CD4-positive, alpha-beta T cell treated with Interleukin-17A for 4 hours (primary cell): ENCODE data around the gene GDF15.
A peak's percentile ranks its signal among the peaks of the same experiment; 100 is the strongest.
"Not testable (repeated sequence)": the region's sequence is repeated elsewhere in the genome, so short reads cannot be mapped to it uniquely, and the experiment has no call there.

Experiments used
- DNase-seq: peaks from one replicate; pipeline ENCODE4 v3.0.0-alpha.2; 2020; ENCODE audit warnings: mixed read lengths

GDF15 gene

DNA sequence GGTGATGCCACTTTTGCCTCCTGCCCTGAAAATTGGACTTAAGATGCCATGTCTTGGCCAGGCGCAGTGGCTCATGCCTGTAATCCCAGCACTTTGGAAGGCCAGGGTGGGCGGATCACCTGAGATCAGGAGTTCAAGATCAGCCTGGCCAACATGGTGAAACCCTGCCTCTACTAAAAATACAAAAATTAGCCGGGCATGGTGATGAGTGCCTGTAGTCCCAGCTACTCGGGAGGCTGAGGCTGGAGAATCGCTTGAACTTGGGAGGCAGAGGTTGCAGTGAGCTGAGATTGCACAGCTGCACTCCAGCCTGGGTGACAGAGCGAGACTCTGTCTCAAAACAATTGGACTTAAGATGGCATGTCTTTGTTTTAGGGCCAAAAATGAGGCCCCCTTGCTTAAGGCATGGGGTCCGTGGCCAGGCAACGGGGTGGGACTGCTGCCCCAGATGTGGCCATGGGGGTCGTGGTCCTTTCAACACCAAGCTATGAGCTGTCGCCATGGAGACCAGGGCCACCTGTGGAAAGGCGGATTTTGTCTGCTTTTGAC lies 21.6 kb upstream of the GDF15 start:
- DNase-seq = not testable (repeated sequence)

DNA sequence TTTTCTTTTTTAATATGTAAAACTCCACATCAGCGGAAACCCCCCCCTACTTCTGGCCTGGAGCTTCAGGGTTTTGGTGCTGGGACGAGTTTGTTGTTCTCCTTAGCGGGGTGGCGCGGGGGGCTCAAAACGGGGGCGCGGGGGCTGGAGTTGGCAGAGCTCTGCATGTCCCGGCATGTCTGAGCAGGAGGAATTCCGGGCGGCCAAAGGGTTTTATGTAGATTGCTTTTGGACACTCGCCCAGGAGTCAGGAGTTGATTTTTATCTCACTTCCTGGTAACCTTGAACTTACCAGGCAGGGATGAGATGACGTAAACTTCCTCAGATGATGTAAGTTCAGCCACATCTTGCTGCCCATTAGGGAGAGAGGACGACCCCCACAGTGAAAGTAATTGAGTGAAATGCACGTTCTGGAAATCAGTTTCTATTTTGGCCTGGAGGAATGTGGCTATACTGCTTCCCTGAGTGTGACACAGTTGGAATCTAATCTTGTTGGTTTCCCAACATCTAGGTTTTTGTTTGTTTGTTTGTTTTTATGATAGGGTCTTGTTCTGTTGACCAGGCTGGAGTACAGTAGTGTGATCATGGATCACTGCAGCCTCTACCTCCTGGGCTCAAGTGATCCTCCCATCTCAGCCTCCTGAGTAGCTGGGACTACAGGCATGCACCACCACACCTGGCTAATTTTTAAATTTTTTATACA lies 21.0 kb upstream of the GDF15 start:
- no peak for DNase-seq

DNA sequence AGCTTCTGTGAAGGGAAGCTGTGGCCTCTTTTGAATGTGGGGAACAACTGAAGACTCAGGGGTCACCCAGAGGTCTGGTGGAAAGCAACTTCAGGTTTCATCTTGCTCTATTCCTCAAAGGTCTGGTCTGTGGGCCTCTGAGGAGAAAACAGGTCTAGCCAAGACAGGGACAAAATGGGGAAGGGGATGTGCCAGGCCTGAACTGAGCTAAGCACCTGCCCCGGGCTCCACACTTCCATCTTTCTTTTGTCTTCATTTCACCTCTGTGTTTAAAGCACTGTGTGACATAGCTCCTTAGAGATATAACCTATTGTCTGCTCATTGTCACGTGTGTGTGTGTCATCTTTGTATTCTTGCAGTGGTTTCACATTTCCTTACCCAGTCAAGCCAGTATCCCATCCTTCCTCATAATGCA lies 19.9 kb upstream of the GDF15 start:
- DNase-seq = no peak

DNA sequence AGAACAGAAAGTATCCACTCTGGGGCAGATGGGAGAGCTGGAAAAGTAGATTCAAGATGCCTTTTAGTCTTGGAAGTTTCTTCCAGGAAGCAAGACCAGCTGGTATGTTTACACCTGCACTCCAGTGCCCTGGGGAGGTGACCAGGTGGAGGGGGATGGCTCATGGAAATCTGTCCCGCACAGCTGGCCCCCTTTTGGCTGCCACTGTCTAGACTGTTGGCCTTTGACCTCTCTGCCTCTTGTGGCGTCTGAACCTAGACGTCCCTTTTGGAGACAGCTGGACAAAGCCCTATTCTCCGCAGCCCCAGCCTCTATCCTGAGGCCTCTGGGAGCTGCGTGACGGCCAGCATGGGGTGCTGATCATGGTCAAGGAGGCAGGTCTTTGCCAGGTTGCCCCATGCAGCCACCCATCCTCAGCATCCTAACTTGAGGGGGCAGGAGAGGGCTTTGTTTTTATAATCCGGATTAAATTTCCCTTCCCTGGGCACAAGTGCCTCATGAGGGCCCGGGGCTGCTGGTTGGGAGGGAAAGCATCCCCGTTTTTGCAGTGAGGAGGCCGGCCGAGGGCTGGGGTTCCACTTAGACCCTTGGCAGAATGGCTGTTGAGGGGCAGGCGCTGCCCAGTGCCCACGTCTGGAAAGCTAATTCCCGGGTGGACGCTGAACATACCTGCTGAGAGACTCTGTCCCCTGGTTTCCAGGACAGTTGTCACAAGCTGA lies 17.3 kb upstream of the GDF15 start:
- DNase-seq = no peak

DNA sequence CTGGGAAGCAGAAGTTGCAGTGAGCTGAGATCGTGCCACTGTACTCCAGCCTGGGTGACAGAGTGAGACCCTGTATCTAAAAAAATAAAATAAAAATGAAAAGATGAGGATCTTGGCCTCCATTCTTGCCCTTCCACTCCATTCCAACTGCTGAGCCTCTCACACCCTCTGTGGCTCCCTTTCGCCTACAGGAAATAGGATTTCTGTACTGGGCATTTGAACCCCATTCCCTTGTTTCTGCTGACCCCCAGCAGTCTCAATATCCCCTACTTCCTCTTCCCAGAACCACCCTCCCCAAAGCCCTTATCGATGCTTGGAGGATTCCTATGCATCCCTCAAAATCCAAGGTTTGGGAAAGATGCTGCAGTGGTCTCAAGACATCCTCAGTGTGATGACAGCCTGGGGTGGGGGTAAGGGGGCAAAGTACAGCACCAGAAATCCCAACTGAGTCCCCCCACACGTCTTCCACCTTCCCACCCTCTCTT lies 12.5 kb upstream of the GDF15 start:
- no peak for DNase-seq

DNA sequence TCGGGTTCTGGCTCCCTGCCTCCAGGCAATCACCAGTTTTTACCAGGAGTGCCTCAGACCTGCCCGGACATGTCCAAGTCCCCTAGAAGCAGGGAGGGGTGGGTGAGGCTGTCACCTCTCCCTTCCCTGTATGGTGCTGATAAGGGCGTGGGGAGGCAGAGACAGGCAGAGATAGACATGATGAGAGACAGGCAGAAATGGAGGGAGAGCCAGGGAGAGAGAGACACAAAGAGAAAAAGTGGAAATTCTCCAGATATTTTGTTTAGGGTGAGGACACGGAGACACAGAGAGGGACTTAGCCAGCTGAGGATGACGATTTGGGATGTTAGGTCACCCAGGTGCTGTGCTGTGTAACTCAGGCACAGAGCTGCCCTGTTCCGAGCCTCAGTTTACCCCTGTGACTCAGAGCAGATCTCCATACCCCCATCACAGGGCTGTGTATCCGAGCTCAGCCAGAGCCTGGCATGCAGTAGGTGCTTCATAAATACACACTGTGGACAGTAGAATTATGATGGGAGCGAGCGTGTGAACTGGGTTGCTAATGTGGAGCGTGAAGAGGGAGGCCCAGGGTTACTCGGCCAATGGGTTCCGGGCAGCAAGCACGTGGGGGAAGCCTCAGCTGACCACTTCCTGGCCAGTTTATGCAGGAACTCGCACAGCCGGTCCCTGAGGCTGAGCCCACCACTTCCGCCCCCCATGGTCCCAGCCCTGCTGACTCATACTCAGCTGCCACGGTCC lies 11.9 kb upstream of the GDF15 start:
- DNase-seq = peak; percentile 35

DNA sequence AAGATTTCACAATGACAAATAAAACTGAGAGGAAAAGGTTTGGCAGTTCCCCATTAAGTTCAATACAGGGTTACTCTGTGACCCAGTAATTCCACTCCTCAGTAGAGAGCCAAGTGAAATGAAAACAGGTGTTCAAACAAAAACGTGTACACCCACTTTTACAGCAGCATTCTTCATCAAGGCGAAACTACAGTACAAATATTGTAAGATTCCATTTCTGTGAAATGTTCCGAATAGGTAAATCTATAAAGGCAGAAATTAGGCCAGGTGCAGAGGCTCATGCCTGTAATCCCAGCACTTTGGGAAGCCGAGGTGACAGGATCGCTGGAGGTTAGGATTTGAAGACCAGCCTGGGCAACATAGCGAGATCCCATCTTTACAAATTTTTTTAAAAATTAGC lies 8.9 kb upstream of the GDF15 start:
- DNase-seq = no peak

DNA sequence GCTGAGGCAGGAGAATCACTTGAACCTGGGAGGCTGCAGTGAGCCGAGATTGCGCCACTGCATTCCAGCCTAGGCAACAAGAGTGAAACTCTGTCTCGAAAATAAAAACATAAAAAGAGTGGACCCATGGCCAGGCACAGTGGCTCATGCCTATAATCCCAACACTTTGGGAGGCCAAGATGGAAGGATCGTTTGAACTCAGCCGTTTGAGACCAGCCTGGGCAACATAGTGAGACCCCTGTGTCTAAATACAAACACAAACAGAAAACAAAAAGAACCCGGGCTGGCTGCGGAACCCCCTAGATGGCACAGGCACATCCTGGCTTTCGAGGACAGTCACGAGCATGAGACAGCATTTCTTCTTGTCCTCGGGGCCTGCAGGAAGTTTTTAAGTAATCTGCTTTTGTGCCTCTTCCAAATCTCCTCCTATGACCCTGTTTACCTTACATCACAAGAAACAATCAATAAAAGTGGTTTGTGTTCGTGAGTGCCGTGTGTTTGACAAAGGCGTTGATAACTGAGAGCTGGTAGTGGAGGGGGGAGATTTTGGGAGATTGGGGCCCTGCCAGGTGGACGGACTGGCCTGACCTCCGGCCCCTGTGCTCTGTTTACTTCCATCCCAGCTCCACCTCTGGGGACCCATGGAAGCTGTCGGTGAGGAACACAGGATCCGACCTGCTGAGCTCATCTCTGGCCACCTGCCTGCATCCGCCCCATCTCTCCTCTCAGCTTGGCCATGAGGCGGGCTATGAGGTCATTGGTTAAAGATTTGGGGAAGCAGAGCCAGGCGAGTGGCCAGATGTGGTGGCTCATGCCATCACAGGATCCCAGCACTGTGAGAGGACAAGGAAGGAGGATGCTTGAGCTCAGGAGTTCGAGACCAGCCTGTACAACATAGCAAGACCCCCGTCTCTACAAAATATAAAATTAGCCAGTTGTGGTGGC lies 5.9 kb upstream of the GDF15 start:
- no peak for DNase-seq

DNA sequence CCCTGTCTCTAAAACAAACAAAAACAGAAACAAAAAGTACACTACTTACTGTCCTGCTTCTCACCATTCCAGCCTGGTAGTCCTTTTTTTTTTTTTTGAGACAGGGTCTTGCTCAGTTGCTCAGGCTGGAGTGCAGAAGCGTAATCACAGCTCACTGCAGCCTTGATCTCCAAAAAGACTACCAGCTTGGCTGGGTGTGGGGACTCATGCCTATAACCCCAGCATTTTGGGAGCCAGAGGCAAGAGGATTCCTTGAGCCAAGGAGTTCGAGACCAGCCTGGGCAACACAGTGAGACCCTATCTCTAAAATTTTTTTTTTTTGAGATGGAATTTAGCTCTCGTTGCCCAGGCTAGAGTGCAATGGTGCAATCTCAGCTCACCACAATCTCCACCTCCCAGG lies 5.1 kb upstream of the GDF15 start:
- no peak for DNase-seq

DNA sequence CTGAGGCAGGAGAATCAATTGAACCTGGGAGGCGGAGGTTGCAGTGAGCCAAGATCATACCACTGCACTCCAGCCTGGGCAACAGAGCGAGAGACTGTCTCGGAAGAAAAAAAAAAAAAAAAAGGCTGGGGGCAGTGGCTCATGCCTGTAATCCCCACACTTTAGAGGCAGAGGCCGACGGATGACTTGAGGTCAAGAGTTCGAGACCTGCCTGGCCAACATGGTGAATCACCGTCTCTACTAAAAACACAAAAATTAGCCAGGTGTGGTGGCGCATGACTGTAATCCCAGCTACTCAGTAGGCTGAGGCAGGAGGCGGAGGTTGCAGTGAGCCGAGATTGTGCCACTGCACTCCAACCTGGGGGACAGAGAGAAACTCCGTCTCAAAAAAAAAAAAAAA lies 2.3 kb upstream of the GDF15 start:
- DNase-seq = not testable (repeated sequence)

DNA sequence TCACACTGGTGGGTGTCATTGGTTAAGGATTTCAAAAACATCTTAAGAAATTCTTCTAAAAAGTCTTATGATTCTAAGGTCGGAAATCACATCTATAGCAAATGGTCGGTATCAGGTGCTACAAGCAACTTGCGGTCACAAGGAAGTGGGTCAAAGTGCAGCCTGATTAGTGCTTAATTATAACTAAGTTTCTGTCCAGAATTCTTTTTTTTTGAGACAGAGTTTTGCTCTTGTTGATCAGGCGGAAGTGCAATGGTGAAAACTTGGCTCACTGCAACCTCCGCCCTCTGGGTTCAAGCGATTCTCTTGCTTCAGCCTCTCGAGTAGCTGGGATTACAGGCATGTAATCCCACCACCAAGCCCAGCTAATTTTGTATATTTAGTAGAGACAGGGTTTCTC lies 1.2 kb upstream of the GDF15 start:
- no peak for DNase-seq

DNA sequence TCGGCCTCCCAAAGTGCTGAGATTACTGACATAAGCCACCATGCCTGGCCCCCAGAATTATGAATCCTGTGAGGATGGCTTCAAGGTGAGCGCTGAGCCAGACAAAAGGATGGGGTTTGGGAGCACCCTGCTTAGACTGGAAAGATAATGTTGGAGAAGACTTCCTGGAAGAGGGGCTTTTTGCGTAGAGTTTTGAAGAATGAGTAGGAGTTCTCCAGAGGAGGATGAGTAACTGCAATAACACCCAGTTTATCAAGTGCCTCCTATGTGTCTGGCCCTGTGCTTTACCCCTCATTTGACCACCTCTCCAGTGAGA lies 641 bp upstream of the GDF15 start:
- DNase-seq = no peak

DNA sequence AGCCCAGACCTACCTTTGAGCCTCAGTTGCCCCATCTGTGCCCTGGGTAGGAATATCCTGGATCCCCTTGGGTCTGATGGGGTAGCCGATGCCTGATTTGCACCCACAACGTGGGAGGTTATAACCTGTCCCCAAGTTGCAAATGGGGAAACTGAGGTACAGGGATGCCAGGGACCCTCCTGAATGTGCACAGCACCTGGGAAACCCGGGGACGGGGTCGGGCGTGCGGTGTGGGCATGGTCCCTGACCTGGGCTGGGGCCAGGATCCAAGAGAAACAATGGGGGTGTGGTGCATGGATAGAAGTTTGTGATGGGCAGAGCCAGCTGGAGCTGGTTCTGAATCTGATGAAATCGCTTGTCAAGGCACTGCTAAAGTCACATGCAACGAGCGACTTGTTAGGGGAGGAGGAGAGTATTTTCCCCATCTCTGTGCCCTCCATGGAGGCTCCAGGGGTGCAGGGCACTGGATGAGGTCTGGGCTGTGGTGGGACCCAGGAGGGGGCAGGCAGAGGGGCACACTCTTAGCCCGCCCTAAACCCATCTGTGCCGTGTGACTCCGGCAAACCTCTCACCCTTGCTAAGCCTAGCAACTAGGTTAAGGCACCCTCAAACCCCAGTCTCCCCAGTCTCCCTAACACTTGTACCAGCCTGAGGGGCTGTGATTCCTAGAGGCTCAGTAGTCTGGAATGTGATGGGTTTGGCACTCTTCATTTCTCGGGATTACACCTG lies 749 bp downstream of the GDF15 start:
- DNase-seq = no peak

DNA sequence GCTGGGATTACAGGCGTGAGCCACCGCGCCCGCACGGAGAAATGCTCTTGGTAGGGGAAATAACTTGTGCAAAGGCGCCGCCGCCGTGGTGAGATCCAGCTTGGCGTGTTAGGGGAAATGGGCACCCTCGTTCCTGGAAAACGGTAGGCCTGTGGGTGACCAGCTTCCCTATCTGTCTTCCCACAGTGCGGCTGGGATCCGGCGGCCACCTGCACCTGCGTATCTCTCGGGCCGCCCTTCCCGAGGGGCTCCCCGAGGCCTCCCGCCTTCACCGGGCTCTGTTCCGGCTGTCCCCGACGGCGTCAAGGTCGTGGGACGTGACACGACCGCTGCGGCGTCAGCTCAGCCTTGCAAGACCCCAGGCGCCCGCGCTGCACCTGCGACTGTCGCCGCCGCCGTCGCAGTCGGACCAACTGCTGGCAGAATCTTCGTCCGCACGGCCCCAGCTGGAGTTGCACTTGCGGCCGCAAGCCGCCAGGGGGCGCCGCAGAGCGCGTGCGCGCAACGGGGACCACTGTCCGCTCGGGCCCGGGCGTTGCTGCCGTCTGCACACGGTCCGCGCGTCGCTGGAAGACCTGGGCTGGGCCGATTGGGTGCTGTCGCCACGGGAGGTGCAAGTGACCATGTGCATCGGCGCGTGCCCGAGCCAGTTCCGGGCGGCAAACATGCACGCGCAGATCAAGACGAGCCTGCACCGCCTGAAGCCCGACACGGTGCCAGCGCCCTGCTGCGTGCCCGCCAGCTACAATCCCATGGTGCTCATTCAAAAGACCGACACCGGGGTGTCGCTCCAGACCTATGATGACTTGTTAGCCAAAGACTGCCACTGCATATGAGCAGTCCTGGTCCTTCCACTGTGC lies 2.4 kb downstream of the GDF15 start:
- DNase-seq = peak; percentile 84

DNA sequence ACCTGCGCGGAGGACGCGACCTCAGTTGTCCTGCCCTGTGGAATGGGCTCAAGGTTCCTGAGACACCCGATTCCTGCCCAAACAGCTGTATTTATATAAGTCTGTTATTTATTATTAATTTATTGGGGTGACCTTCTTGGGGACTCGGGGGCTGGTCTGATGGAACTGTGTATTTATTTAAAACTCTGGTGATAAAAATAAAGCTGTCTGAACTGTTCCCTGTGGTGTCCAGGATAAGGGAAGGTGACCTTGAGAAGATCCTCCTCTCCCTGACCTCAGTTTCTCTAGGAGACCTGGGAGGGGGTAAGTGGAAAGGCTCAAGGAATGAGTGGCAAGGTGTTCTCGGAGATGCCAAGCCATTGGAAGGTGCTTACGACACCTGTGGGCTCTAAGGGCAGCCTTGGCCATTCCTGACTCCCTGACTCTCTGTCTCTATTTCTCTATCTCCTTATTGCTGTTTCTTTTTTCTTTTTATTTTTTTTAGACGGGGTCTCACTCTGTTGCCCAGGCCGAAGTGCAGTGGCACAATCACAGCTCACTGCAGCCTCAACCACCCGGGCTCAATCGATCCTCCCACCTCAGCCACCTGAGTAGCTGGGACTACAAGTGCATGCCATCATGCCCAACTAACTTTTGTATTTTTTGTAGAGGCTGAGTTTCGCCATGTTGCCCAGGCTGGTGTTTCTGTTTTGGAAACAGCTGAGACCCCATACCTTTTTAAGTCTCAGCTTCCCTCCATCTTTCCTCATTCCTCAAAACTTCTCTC lies 3.2 kb downstream of the GDF15 start:
- DNase-seq = no peak

DNA sequence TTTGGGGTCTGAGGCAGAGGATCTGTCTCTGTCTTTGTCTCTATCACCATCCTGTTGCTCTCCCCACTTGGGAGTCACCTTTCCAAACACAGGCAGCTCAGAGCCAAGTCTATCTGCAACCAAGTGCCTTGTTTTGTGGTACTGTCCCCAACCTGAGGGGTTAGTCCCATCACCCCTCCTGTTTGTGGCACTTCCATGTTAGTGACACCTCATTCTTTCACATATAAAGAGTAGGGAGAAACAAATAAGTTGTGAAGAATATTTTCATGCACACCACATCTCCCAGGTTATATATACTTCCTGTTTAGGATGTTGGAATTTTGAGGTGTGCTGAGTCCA lies 3.7 kb downstream of the GDF15 start:
- DNase-seq = no peak

DNA sequence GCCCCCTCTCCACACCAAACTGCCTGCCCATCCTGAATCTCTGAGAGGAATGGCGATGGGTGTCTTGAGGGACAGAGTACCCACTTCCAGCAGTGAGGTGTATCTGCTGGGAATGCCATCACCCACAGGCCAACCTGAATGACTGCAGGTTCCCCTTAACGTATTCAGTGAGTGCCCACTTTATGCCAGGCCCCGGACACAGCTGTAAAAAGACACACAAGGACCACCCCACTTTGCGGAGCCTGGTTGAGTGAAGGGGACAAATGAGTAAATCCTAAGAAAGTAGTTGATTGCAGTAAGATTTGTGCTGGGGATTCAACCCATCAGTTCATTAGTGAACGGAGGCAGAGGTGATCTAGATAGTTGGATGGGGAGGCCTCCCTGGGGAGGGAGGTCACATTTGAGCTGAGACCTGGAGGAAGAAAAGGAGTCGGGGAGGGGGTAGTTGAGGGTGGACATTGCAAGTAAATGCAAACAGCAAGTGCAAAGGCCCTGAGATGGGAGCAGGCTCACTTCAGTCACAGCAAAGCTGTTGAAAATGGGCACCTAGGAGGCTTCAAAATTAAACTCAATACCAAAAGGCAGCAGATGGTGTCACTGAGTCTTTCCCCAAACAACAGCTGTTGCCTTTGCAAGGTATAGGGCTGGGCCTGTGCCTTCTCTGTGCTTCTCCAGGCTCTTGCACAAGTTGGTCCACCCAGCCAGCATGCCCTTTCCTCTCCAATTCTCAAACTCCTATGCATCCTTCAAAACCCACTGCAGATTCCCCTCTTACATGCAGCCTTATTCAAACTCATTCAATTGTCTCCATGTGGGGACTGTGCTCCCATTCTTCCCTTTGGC lies 4.3 kb downstream of the GDF15 start:
- no peak for DNase-seq

DNA sequence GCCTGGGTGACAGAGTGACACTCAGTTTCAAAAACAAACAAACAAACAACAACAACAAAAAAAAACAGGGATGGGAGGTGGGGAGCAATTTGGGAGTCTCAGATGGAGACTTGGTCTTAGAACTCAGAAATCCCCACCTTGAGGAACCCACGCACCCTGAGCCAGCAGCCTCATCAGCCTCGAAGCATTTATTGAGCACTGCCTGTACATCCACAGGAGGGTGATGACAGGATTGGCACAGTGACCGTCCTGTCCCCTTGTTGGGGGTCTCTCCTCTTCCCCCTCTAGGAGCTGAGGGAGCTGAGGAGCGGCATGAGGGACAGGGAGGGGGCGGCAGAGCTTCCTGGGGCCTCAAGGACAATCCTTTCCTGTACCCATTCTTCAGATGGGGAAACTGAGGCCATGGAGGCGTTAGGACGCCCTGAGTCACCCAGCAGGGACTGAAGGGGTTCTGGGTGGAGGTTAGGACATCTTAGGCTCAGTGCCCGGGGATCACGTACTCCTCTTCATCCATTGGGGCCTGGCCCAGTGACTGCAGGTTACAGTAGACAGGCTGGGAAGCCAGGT lies 5.6 kb downstream of the GDF15 start:
- no peak for DNase-seq

DNA sequence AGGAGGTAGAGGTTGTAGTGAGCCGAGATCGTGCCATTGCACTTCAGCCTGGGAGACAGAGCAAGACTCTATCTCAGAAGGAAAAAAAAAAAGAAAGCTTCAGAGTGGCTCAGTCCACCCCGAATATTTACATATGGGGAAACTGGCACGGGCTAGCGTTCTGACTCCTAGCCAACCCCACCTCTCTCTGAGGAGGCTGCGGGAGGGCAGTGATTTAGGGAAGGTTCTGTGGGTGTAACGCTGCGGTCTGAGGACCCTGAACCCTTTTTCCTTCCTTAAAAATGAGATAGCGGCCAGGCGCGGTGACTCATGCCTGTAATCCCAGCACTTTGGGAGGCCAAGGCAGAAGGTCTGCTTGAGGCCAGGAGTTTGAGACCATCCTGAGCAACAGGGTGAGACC lies 6.5 kb downstream of the GDF15 start:
- no peak for DNase-seq
